ENCODE results near the gene PSAP. TPM values are rescaled to one million over a fixed set of nuclear protein-coding genes. Genes with fewer than 3 reads are reported as not detected.

Gene PSAP
- total RNA-seq, 2 donors from 2014 or later = 787 to 1,159 TPM

DNA sequence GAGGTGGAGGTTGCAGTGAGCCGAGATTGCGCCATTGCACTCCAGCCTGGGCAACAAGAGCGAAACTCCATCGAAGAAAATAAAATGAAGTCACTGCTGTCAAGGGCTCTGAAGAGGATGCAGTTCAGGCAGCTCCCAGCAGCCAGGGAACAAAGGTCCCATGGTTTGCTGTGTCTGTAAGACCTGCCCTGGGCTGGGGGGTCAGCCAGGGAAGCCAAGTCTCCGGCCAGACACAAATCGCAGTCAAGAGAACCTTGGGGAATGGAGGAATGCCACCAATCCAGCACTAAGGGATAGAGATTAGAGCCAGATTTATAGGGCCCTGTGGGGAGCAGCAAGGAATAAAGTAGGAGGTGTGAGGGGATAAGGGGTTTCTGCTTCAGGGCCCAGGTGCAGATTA lies 48.8 kb downstream of the PSAP start:
- DNase-seq (ENCODE audit: low spot score) = no peak
- intact Hi-C loops (cut with DNase I) = no loop called here

DNA sequence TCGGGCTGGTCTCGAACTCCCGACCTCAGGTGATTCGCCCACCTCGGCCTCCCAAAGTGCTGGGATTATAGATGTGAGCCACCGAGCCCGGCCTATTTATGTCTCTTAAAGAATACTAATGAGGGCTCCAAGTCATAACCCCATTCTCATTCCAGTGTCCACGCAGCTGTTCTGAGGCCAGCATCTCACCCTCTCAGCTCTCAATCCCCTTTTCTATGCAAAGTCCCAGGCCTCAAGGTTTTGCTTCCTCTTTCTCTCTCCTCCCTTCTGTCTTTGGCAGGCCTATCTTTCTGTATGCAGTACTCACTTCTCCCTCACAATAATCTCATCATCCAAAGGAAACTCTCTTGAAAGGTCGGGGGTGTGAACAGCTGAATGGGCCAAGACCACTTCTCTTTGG lies 49.7 kb downstream of the PSAP start:
- intact Hi-C loops (cut with DNase I) = no loop called here
- DNase-seq (ENCODE audit: low spot score) = no peak

DNA sequence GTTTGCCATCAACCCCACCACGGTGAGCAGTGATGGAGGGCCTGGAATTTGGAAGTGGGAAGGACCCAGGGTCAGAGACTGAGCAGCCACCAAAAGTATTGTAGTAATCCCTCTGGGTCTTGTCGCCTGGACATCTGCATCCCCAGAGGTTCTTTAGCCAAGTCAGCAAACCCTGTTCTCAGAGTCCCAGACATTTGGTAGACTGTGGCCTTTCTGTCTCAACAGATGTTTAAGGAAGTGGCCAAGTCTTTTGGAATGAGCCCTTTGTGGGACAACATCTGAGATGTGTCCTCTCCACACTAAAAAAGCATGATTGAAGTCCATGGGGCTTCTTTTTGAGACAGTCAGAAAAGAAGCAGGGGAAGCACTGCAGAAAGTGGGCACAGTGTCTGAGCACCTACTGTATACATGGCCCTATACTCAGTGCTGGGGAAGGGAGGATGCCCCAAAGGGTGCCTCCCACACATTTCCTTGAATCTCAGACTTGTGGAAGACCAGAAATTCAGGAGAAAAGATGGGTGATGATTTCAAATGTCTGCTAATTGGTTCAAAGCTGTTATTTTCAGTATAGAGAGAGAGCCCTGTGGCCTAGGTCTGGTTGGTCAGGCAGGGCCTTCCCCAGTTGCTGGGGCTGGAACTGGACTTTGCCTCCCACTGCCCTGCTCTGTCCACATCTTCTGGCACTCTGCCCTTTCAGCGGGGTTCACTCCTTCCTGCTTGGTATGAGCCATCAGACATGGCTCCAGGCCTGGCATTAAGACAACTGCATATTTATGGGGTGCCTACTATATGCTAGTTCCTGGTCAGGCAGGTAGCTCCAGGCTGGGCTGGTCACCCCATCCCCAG lies 51.2 kb downstream of the PSAP start:
- intact Hi-C loops (cut with DNase I) = loop anchor here in 1 of 2 donors (10.0 kb wide), 1 partner anchor 485 kb away; the partner anchor contains the start of gene SLC29A3
- DNase-seq (ENCODE audit: low spot score) = peak; percentile 64

DNA sequence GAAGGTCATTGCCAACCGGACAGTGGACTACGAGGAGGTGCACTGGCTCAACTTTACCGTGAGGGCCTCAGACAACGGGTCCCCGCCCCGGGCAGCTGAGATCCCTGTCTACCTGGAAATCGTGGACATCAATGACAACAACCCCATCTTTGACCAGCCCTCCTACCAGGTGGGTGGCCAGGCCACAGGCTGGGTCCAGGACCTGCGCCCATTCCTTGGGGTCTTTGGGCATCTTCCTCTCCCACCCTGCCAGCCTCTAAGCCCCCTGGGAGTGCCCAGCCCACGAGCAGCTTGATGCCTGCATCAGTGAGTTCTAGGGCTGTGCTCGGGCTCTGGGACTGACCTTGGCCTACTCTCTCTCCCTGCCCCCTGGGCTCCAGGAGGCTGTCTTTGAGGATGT lies 51.9 kb downstream of the PSAP start:
- intact Hi-C loops (cut with DNase I) = loop anchor here in 1 of 2 donors (10.0 kb wide), 1 partner anchor 484 kb away; the partner anchor contains the start of gene SLC29A3
- no peak for DNase-seq (ENCODE audit: low spot score)

DNA sequence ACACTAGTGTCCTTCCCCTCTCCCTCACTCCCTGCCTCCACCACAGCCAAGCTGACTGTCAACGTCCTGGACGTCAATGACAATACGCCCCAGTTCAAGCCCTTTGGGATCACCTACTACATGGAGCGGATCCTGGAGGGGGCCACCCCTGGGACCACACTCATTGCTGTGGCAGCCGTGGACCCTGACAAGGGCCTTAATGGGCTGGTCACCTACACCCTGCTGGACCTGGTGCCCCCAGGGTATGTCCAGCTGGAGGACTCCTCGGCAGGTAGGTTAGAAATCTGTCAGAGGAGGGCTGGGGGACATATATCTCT lies 52.8 kb downstream of the PSAP start:
- intact Hi-C loops (cut with DNase I) = loop anchor here in 1 of 2 donors (10.0 kb wide), 1 partner anchor 483 kb away; the partner anchor contains the start of gene SLC29A3
- DNase-seq (ENCODE audit: low spot score) = no peak

DNA sequence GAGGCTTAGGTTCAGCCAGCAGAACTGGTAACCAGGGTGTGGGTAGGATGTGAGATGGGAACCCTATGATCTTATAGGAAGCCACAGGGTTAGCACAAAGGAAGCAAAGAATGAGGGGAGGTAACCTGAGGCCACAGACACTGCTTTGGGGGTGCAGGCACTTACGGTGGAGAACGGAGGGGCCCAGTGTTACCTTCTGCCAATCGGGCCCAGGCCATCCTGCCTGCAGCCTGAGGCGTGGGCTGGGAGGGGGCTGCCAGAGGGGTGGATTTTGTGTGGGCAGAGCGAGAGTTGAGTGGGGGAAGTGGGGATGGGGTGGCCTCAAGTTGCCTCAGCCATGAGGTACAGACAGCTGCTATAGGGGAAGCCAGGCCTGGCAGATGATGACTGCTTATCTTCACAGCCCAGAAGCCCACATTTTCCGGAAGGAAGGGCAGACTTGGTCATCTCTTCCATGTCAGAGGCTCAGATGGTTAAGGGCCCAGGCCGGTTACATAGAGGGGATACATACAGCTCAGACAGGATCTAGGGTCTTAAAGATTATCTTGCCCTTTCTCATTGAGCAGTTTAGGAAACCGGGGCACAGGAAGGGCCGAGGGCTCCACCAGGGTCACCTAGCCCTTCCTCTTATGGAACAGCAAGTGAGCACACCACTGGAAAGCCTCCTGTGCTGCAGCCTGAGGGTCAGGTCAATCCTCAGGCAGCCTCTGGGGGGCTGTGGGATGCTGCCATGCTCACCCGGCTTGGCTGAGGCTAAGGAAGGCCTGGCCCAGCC lies 53.3 kb downstream of the PSAP start:
- no peak for DNase-seq (ENCODE audit: low spot score)
- intact Hi-C loops (cut with DNase I) = loop anchor here in 1 of 2 donors (10.0 kb wide), 1 partner anchor 483 kb away; the partner anchor contains the start of gene SLC29A3

DNA sequence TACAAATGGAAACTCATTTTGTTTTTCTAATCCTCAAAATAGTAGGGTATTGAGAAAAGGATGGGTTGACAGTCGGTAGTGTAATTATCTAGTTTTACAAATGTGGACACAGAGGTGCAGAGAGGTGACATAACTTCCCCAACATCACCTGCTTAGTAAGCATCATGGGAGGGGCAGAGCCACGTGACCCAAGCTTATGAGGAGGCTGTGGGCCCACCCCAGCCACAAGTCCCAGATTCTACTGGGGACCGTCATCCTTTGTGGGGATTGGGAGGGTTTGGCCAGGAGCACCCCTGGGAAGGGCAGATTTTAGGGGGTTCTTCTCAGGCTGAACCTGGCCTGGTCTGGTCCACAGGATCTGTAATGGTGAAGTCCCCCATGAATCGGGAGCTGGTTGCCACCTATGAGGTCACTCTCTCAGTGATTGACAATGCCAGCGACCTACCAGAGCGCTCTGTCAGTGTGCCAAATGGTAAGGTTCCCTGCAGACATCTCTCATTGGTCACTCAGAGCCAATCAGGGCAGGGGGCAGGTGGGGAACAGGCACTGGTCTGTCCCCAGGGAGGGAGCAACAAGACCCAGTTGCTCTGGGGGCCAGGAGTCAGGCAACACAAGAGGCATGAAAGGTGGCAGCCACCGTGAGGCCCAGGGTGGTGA lies 54.2 kb downstream of the PSAP start:
- DNase-seq (ENCODE audit: low spot score) = no peak
- intact Hi-C loops (cut with DNase I) = loop anchor here in 1 of 2 donors (10.0 kb wide), 1 partner anchor 482 kb away; the partner anchor contains the start of gene SLC29A3

DNA sequence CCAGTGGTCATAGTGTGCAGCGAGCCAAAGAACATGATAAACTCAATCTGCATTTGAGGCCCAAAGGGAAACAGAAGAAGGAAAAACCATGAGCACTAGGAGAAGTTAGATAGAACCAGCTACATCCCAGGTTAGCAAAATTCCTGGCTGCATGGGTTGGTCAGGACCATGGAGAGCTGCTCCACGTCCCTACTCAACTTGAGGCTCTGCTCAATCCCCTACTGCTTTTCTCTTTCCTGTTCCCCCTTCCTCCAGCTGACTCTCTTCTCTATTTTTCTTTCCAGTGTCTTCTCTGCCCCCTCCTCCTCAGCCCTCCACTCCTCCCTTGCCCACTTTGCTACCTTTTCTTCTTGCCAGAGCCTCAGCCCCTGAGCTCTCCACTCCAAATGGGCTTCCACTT lies 55.8 kb downstream of the PSAP start:
- no peak for DNase-seq (ENCODE audit: low spot score)
- intact Hi-C loops (cut with DNase I) = loop anchor here in 1 of 2 donors (10.0 kb wide), 1 partner anchor 480 kb away; the partner anchor contains the start of gene SLC29A3

DNA sequence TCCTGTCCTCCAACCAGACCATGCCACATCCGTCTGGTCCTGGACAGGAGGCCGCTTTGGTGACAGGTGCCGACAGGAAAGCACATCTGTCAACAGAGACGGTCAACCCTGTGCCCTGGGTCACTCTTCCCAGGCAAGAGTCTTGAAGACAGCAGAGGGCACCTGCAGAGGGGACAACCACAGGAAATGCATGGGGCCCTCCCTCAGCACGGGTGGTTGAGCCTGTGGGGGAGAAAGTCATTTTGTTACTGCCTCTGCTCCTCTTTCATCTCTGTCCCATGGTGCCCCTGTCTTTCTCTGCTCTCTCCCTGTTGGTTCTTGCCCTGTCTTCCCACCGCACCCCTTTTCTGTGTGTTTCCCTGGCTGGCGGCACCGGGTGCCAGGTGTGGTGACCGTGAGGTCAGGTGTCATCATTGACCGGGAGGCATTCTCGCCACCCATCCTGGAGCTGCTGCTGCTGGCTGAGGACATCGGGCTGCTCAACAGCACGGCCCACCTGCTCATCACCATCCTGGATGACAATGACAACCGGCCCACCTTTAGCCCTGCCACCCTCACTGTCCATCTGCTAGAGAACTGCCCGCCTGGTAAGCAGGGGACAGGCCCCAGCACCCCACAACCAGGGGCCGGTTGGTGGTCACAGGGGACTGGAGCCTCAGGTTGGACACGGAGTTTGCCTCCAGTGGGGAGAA lies 60.2 kb downstream of the PSAP start:
- intact Hi-C loops (cut with DNase I) = loop anchor here in 1 of 2 donors (10.0 kb wide), 1 partner anchor 476 kb away; the partner anchor contains the start of gene SLC29A3
- DNase-seq (ENCODE audit: low spot score) = no peak

DNA sequence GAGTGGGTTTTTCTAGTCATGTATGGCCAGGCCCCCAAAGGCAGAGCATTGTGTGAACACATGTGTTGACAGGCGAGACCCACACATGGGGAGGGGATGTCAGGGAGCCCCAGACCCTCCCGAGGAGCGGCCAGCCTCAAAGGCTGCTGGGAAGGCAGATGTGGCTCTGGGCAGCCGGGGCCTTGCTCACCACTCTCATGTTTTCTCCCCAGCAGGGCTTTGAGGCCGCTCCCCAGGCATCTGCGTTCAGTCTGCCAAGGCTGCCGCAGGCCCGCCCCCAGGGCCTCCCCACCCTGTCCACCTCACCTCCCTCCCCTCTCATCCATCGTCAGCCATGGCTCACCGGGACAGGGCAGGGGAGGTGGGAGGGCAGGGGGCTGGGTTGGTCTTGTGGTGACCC lies 61.2 kb downstream of the PSAP start:
- no peak for DNase-seq (ENCODE audit: low spot score)
- intact Hi-C loops (cut with DNase I) = loop anchor here in 1 of 2 donors (10.0 kb wide), 1 partner anchor 475 kb away; the partner anchor contains the start of gene SLC29A3

DNA sequence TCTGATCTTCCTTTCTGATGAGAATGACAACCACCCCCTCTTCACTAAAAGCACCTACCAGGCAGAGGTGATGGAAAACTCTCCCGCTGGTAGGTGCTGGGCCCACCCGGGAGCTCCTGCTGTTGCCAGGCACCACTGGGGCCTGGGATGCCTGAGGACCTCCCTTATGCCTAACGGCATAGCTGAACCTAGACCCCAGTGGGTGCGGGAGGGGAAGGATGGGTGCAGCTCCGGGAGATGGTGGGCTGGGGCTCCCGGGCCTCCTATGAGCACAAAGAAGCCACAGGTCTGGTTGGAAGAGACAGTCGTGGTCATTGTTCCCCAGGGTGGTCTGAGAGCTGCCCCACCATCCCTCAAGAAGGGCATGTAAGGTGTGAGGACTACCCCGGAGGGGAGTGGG lies 62.1 kb downstream of the PSAP start:
- DNase-seq (ENCODE audit: low spot score) = no peak
- intact Hi-C loops (cut with DNase I) = no loop called here

DNA sequence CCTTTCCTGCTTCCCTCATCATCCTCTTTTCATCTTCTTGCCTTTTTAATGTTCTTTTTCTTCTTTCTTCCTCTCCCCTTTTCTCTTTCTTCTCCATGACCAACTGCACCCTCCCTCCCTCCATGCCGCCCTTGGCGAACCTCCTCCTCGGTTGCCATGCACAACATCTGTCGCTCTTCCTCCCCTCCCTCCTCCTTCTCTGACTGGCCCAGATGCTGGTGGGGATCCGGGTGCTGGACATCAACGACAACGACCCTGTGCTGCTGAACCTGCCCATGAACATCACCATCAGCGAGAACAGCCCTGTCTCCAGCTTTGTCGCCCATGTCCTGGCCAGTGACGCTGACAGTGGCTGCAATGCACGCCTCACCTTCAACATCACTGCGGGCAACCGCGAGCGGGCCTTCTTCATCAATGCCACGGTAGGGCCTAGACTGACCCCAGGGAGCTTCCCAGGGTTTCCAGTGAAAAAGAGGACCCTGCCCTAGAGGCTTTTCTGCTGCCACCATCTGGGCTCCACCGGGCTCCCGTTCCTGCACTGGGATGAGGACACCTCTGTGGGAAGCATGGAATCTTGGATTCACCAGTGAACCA lies 66.3 kb downstream of the PSAP start:
- intact Hi-C loops (cut with DNase I) = no loop called here
- DNase-seq (ENCODE audit: low spot score) = no peak

DNA sequence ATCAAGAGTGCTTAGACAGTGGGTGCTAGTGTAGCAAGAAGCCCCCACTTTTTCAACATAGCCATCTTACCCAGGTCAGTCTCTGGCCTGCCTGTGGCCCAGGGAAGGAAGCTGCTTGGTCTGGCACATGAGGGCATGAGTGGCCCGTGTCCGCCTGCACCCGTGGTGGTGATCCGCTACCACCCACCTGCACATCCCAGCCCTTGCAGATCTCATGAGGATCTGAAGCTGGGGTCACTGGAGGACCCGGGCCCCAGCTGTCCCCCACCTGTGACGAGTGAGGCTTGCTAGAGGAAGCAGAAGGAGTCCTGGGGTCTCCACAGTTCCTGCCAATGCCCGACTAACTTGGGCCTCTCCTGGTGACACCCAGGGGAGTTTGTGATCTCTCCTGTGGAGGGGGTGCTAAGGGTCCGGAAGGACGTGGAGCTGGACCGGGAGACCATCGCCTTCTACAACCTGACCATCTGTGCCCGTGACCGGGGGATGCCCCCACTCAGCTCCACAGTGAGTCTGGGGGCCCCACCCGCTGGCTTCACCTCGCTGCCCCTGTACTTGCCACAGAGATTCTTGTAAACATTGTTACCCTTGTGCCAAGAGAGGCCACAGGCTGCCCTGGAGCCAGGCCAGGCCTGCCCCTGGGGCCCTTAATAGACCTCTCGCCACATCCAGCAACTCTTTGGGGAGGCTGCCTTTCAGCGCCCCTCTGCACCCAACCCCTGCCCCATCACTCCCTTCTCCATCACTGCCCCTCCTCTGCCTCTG lies 67.0 kb downstream of the PSAP start:
- DNase-seq (ENCODE audit: low spot score) = no peak
- intact Hi-C loops (cut with DNase I) = no loop called here

DNA sequence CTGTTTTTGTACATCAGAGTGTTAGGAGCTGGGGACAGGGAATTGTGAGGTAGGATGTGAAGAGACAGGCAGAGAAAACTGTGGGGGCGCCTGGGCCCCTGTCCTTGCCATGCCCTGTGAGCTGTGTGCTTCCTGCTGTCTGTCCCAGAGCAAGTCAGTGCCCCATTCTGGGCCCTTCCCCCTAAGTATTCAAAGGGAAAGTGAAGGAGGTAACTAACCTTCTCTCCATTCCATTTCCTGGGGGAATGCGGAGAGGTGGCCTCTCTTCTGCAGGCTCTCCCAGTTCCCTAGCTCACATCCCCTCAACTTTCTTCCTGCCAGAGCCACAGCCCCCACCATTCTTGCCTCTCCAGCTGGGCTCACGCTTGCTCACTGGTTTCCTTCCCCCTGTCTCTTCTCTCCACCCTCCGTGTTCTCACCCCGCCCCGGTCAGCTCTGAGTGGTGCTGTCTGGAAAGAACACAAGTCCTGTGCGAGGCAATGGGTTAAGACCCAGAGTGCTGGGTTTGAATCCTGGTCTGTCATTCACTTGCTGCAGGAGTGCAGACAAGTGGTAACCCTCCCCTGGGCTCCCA lies 68.0 kb downstream of the PSAP start:
- intact Hi-C loops (cut with DNase I) = no loop called here
- no peak for DNase-seq (ENCODE audit: low spot score)

DNA sequence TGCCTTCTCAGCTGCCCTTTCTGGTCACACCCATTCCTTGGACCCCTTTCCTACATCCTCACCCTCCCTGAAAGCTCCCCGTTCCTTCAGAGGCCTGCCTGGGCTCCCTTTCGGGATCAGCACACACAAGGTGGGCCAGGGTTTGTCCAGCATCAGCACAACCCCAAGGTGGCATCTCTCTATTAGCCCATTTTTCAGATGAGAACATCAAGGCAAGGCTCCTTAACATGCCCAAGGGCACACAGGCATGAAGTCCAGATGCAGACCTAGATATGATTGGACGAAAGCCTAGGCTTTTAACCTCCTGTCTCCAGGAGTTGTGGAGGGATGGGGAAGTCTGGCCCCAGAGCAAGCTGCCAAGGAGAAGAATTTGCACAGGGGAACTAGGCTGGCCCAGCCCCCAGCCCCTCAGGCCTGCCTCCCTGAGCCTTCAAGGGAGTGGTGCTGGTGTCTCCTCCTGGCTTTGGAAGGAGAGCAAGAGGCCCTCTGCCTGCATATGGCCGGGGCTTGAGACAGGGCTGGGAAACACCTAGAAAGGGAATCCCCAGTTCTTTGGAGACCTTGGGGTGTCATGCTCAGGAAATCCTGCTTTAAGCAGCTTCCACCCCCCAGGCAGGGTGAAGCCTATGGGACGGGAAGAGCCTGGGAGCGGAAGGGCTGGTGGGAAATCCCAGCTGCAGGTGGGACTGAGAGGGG lies 68.7 kb downstream of the PSAP start:
- intact Hi-C loops (cut with DNase I) = no loop called here
- no peak for DNase-seq (ENCODE audit: low spot score)

DNA sequence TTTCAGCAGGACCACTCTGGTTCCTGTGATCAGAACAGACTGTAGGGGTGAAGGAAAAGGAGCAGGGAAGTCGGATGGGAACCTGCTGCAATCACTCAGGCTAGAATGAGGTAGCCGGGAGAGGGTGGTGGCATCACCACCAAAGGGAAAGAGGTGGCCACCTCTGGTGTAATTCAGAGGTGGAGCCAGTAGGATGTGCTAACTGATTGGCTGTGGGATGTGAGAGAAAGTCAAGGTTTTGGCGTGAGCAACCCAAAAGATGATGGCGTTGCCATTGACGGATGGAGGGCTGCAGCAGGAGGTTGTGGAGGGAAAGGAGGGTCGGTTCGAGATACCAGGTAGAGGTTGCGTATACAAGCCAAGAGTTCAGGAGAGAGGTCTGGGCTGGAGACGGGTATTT lies 70.3 kb downstream of the PSAP start:
- no peak for DNase-seq (ENCODE audit: low spot score)
- intact Hi-C loops (cut with DNase I) = no loop called here

DNA sequence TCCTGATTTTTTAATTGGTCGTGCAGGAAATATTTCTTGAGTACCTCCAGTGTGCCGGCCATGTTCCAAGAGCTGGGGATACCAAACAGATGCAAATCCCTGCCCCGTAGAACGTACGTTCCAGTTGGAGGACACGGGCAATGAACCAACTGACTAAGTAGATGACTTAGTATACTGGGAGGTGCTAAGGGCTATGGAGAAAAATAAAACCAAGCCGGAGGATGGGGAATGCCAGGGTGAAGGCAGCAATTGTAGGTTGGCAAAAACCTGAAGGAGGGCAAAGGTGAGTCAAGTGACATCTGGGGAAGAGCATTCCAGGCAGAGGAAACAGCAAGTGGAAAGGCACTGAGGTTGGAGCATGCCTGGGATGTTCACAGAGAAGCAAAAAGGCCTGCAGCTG lies 70.9 kb downstream of the PSAP start:
- intact Hi-C loops (cut with DNase I) = no loop called here
- DNase-seq (ENCODE audit: low spot score) = no peak

All from posterior vena cava (tissue), 2 donors.